A549 (cell line): ENCODE data around the gene LCN15. TPM values are rescaled to one million over a fixed set of nuclear protein-coding genes. Genes with fewer than 3 reads are reported as not detected.

Source experiments
- ATAC-seq, 2 experiments: fragments of 200-7000 bp in 1 of 2; fragments of >200 bp in 1 of 2; cut with Nextera tagmentation in 1 of 2; cut with Tn5 transposase in 1 of 2; 3 replicates each; pipeline versions ENCODE4 v1.8.0 to v1.9.1; 2018 to 2020; ENCODE audit warnings: mild to moderate bottlenecking in 1 of 2, moderate library complexity in 1 of 2
- CTCF ChIA-PET: fragments of 300-600 bp; sonication (Branson Sonifier 250); formaldehyde crosslinking; extraction: SDS; loops from one replicate; lab custom pipeline; 2021; ENCODE audit warnings: antibody characterized with exemption, inconsistent platforms; lab: Yijun Ruan, JAX
- POLR2A ChIA-PET: fragments of 350-600 bp; formaldehyde crosslinking; extraction: SDS; loops from one replicate; lab custom pipeline; 2021; ENCODE audit warnings: antibody characterized with exemption, inconsistent platforms; lab: Yijun Ruan, JAX
- DNase-seq, 2 experiments: peaks; one replicate each; pipeline versions ENCODE4 v3.0.0 to v3.0.0-alpha.2; 2011 to 2016; ENCODE audit warnings: low read depth in 1 of 2, low spot score in 1 of 2
- FAIRE-seq: peaks from 2 replicates; lab custom pipeline; 2011; peaks lifted over from hg19 to GRCh38; lab: Jason Lieb, UNC
- H3K27ac ChIP-seq, 2 experiments: fragments of >200 bp; sonication (Bioruptor Twin); formaldehyde crosslinking; 3 replicates each; pipeline ENCODE4 v1.5.1; 2016 to 2017
- H3K4me1 ChIP-seq: fragments of >200 bp; sonication (Bioruptor Twin); formaldehyde crosslinking; 3 replicates; pipeline ENCODE4 v1.6.1; 2016
- H3K4me2 ChIP-seq: fragments of >200 bp; sonication (Bioruptor Twin); formaldehyde crosslinking; 3 replicates; pipeline ENCODE4 v1.6.1; 2016
- H3K4me3 ChIP-seq: fragments of >200 bp; sonication (Bioruptor Twin); formaldehyde crosslinking; 3 replicates; pipeline ENCODE4 v1.5.1; 2016
- H3K9me3 ChIP-seq: fragments of >200 bp; sonication (Bioruptor Twin); formaldehyde crosslinking; 3 replicates; pipeline ENCODE4 v1.6.1; 2016
- CEBPB ChIP-seq, 2 experiments: fragments of >200 bp in 1 of 2; sonication (Bioruptor Twin) in 1 of 2; formaldehyde crosslinking in 1 of 2; IDR thresholded peaks; 2 replicates each; pipeline ENCODE4 v1.6.1; 2012 to 2016
- CHD2 ChIP-seq: fragments of 150-350 bp; IDR thresholded peaks from 2 replicates; pipeline ENCODE4 v1.6.1; 2014; ENCODE audit warnings: low read length; ENCODE audit not compliant: partially characterized antibody
- CHD4 ChIP-seq: fragments of 200-600 bp; sonication (generic); IDR thresholded peaks from 2 replicates; pipeline ENCODE4 v1.6.1; 2016; ENCODE audit warnings: antibody characterized with exemption, mild to moderate bottlenecking, borderline replicate concordance
- FOSL2 ChIP-seq, 2 experiments: fragments of 450-650 bp in 1 of 2; fragments of >200 bp in 1 of 2; sonication (Bioruptor Twin) in 1 of 2; formaldehyde crosslinking; IDR thresholded peaks; 2 replicates each; pipeline versions ENCODE4 v1.5.0 to v1.6.1; 2016 to 2020; ENCODE audit warnings: mild to moderate bottlenecking in 1 of 2, moderate library complexity in 1 of 2
- HOXA7 ChIP-seq: fragments of 250-450 bp; sonication (Bioruptor Pico); IDR thresholded peaks from 2 replicates; pipeline ENCODE4 v1.5.0; 2020; ENCODE audit warnings: mild to moderate bottlenecking, moderate library complexity
- HOXB13 ChIP-seq: fragments of 250-450 bp; sonication (Bioruptor Pico); IDR thresholded peaks from 2 replicates; pipeline ENCODE4 v1.5.0; 2020; ENCODE audit warnings: low read depth, mild to moderate bottlenecking, moderate library complexity
- HOXB5 ChIP-seq: fragments of 250-450 bp; sonication (Bioruptor Pico); IDR thresholded peaks from 2 replicates; pipeline ENCODE4 v1.5.0; 2020; ENCODE audit warnings: mild to moderate bottlenecking, moderate library complexity
- POLR2A ChIP-seq: IDR thresholded peaks from 2 replicates; pipeline ENCODE4 v1.6.1; 2012; ENCODE audit warnings: mild to moderate bottlenecking, low read length
- POLR2AphosphoS2 ChIP-seq: conservative IDR thresholded peaks from 2 replicates; pipeline ENCODE4 v1.6.1; 2012; ENCODE audit warnings: low read length, improper control_type of control experiment, inconsistent platforms
- RAD21 ChIP-seq, 2 experiments: fragments of >200 bp in 1 of 2; sonication (Bioruptor Twin) in 1 of 2; formaldehyde crosslinking in 1 of 2; IDR thresholded peaks in 1 of 2; conservative IDR thresholded peaks in 1 of 2; 2 replicates in 1 of 2; 3 replicates in 1 of 2; pipeline ENCODE4 v1.6.1; 2012 to 2018; ENCODE audit warnings: inconsistent platforms in 1 of 2
- RARB ChIP-seq: fragments of 250-450 bp; sonication (Bioruptor Pico); IDR thresholded peaks from 2 replicates; pipeline ENCODE4 v1.8.0; 2021; ENCODE audit warnings: mild to moderate bottlenecking, moderate library complexity
- RCOR1 ChIP-seq: fragments of 150-350 bp; IDR thresholded peaks from 2 replicates; pipeline ENCODE4 v1.6.1; 2014; ENCODE audit warnings: antibody characterized with exemption, low read length, low read depth
- SMC3 ChIP-seq: fragments of >200 bp; sonication (Bioruptor Twin); formaldehyde crosslinking; IDR thresholded peaks from 3 replicates; pipeline ENCODE4 v1.6.1; 2018; ENCODE audit warnings: inconsistent platforms
- TFCP2L1 ChIP-seq: fragments of 250-450 bp; sonication (Bioruptor Pico); IDR thresholded peaks from 2 replicates; pipeline ENCODE4 v1.5.0; 2021; ENCODE audit warnings: mild to moderate bottlenecking
- TP53 ChIP-seq: fragments of 250-450 bp; sonication (Bioruptor Pico); IDR thresholded peaks from 2 replicates; pipeline ENCODE4 v1.5.0; 2021; ENCODE audit warnings: mild to moderate bottlenecking, moderate library complexity
- ZC3H11A ChIP-seq: fragments of 450-650 bp; IDR thresholded peaks from 2 replicates; pipeline ENCODE4 v1.6.1; 2014; ENCODE audit warnings: antibody characterized with exemption, mild to moderate bottlenecking
- ZFP36 ChIP-seq: fragments of 450-650 bp; IDR thresholded peaks from 2 replicates; pipeline ENCODE4 v1.6.1; 2014; ENCODE audit warnings: borderline replicate concordance; ENCODE audit not compliant: partially characterized antibody
- ZNF302 ChIP-seq: fragments of 250-450 bp; sonication (Bioruptor Pico); IDR thresholded peaks from 2 replicates; pipeline ENCODE4 v1.9.0; 2021; ENCODE audit warnings: inconsistent platforms, mild to moderate bottlenecking, moderate library complexity
- WGBS: methylation state at CpG from one replicate; pipeline ENCODE4 v1.1.6; 2017; ENCODE audit errors: missing lambda C conversion rate; 5-methylcytosine and 5-hydroxymethylcytosine counted together
- polyA plus RNA-seq, 4 experiments: library from polyadenylated mRNA; depleted of rRNA in 3 of 4; stranded (reverse); fragments of >200 nt; fragmentation: RNase III in 1 of 4; extraction: RNeasy Plus Mini Kit Qiagen cat#74134 plus additional on column Dnase treatment in 1 of 4; gene quantifications; 2 replicates in 3 of 4; 3 replicates in 1 of 4; pipeline ENCODE4 v1.2.3, GENCODE V29; 2011 to 2017
- TF ChIP-seq, protein P1 (sequence below): fragments of 150-350 bp; IDR thresholded peaks from 2 replicates; pipeline ENCODE4 v1.6.1; 2014; ENCODE audit warnings: low read depth, mild to moderate bottlenecking, low read length
- TF ChIP-seq, protein P2 (sequence below): IDR thresholded peaks from 2 replicates; pipeline ENCODE4 v1.6.1; 2012

Gene LCN15
- polyA plus RNA-seq, 2 of the 4 experiments (the other 2 are of a cell fraction) = 0.09 to 0.10 TPM

DNA sequence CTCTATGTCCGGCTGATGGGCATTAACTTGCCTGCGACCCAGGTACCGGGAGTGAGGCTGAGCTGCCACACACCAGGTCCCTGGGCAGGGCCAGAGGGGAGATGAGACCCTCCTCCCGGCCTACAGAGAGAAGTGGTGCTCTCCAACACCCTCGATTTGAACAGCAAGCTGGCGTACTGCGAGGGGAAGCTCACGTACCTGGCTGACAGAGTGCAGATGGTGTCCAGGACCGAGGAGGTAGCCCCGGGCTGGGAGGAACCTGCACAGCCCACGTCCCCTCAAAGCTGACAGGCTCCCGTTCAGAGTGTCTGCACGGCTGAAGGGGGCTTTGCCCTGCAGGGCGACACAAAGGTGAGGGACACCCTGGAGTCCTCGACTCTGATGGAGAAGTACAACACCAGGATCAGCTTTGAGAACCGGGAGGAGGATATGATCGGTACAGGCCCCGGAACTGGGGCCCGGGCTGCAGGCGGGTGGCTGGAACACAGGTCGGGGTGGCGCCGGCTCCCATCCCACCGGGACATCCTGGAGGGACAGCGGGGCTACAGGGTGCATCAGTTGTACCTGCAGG is 42.4 kb upstream of the LCN15 start:
- ATAC-seq (peak in 1 of 2 experiments; percentile 17; a peak in 3 of 6 replicates), DNase-seq (no peak), FAIRE-seq (no peak)
- ChIA-PET CTCF (interaction anchor here (0.6 to 9.9 kb wide), 13 partner anchors 12 to 430 kb away, joined by 3 to 110 read pairs (median 4); partner anchors contain the start of genes AJM1, RNF224 and TMEM141), POLR2A (interaction anchor here (0.9 to 1.8 kb wide), 6 partner anchors 10 to 80 kb away, joined by 3 to 13 read pairs (median 4); no protein-coding TSS in a partner anchor)
- no peaks in the 10 kb centered on the region for H3K9me3 ChIP-seq
- TF ChIP-seq POLR2AphosphoS2 = no peak
- TF ChIP-seq HOXB5 = no peak
- no peak for TF ChIP-seq RAD21 (conservative IDR thresholded peaks at IDR 0.05 in 1 of 2, IDR thresholded peaks at IDR 0.05 in 1 of 2)
- no peak for TF ChIP-seq TP53 (CRISPR knock-in tag)
- no peak for TF ChIP-seq ZC3H11A
- TF ChIP-seq RARB (CRISPR knock-in tag) = no peak
- no peak for TF ChIP-seq RCOR1
- no peak for TF ChIP-seq HOXA7 (CRISPR knock-in tag)
- 89% methylated on average over 25 of the region's 25 CpGs for WGBS
- H3K27ac ChIP-seq = peak overlapping the region; percentile 95 to 98
- H3K4me1 ChIP-seq = peaks cover 24% of the 10 kb centered on the region
- H3K4me2 ChIP-seq = peak overlapping the region; percentile 85
- H3K4me3 ChIP-seq = peak overlapping the region; percentile 88

DNA sequence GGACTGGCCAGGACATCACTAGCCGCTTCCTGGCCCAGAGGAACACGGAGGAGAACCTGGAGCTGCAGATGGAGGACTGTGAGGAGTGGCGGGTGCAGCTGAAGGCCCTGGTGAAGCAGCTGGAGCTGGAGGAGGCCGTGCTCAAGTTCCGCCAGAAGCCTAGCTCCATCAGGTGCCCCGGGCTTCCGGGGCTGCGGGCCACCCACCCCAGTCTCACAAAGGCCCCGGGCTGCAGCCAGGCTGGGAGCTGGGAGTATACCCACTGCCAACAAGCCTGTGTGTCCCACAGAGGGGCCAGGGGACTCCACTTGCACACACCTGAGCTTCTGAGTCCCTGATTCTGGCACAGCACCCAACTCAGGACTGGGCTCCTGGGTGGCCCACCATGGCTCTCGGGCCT is 41.7 kb upstream of the LCN15 start:
- Histone ChIP-seq H3K4me2 (no peak overlapping the region), H3K4me3 (no peak overlapping the region), H3K4me1 (peaks cover 28% of the 10 kb centered on the region), H3K27ac (no peak overlapping the region; a peak in 1 of 6 replicates), H3K9me3 (no peaks in the 10 kb centered on the region)
- POLR2A ChIA-PET = interaction anchor here (0.9 kb wide), 1 partner anchor 79 kb away, joined by 3 read pairs; no protein-coding TSS in a partner anchor
- ATAC-seq = no peak
- DNase-seq = no peak
- 94% methylated on average over 9 of the region's 10 CpGs for WGBS
- no peak for FAIRE-seq
- CTCF ChIA-PET = interaction anchor here (0.6 to 9.9 kb wide), 11 partner anchors 9 to 430 kb away, joined by 3 to 110 read pairs (median 3); partner anchors contain the start of genes AJM1 and TMEM141
- TF ChIP-seq HOXB13 (CRISPR knock-in tag) (no peak), POLR2A (no peak), CEBPB (IDR thresholded peaks at IDR 0.05) (no peak), ZFP36 (no peak), TFCP2L1 (CRISPR knock-in tag) (no peak), CHD4 (no peak), SMC3 (no peak), CHD2 (no peak)
- TF ChIP-seq, protein P1, sequence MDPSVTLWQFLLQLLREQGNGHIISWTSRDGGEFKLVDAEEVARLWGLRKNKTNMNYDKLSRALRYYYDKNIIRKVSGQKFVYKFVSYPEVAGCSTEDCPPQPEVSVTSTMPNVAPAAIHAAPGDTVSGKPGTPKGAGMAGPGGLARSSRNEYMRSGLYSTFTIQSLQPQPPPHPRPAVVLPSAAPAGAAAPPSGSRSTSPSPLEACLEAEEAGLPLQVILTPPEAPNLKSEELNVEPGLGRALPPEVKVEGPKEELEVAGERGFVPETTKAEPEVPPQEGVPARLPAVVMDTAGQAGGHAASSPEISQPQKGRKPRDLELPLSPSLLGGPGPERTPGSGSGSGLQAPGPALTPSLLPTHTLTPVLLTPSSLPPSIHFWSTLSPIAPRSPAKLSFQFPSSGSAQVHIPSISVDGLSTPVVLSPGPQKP = no peak

DNA sequence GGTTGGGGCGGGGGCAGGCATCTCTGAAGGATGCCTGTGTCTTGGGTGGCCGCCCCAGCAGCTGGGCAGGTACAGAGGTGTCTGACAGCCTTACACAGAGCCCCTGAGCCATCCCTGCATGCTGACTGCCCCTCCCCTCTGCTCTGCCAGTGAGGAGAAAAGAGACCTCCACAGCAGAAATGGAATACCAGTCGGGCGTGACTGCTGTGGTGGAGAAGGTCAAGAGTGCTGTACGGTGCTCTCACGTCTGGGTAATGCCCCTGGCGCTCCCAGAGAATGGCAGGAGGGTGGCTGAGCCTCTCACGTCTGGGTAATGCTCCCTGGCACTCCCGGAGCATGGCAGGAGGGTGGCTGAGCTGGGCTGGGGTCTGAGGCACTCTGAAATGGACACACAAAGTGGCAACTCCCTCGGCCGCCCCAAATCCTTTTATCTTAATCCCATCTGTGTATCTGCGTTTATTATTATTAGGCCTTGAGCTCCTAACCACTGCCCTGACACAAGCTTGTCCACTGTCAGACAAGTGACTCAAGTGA is 41.0 kb upstream of the LCN15 start:
- TF ChIP-seq ZNF302 (CRISPR knock-in tag) (no peak), FOSL2 (IDR thresholded peaks at IDR 0.05) (no peak), FOSL2 (CRISPR knock-in tag; IDR thresholded peaks at IDR 0.05) (no peak)
- TF ChIP-seq, protein P2, sequence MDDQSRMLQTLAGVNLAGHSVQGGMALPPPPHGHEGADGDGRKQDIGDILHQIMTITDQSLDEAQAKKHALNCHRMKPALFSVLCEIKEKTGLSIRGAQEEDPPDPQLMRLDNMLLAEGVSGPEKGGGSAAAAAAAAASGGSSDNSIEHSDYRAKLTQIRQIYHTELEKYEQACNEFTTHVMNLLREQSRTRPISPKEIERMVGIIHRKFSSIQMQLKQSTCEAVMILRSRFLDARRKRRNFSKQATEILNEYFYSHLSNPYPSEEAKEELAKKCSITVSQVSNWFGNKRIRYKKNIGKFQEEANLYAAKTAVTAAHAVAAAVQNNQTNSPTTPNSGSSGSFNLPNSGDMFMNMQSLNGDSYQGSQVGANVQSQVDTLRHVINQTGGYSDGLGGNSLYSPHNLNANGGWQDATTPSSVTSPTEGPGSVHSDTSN = no peak
- DNase-seq (no peak), FAIRE-seq (no peak), ATAC-seq (no peak)
- no peak overlapping the region for H3K27ac ChIP-seq
- ChIA-PET POLR2A (no interaction called here), CTCF (interaction anchor here (0.6 to 9.9 kb wide), 7 partner anchors 10 to 431 kb away, joined by 3 to 110 read pairs (median 4); partner anchors contain the start of genes AJM1 and TMEM141)
- H3K4me1 ChIP-seq = peaks cover 34% of the 10 kb centered on the region
- H3K9me3 ChIP-seq = no peaks in the 10 kb centered on the region
- no peak overlapping the region for H3K4me2 ChIP-seq
- 87% methylated on average over 12 of the region's 12 CpGs for WGBS
- no peak overlapping the region for H3K4me3 ChIP-seq
